ENCODE results near the gene RPS23.
A peak's percentile ranks its signal among the peaks of the same experiment; 100 is the strongest.
"Not testable (repeated sequence)": the region's sequence is repeated elsewhere in the genome, so short reads cannot be mapped to it uniquely, and the experiment has no call there.

The RPS23 gene

DNA sequence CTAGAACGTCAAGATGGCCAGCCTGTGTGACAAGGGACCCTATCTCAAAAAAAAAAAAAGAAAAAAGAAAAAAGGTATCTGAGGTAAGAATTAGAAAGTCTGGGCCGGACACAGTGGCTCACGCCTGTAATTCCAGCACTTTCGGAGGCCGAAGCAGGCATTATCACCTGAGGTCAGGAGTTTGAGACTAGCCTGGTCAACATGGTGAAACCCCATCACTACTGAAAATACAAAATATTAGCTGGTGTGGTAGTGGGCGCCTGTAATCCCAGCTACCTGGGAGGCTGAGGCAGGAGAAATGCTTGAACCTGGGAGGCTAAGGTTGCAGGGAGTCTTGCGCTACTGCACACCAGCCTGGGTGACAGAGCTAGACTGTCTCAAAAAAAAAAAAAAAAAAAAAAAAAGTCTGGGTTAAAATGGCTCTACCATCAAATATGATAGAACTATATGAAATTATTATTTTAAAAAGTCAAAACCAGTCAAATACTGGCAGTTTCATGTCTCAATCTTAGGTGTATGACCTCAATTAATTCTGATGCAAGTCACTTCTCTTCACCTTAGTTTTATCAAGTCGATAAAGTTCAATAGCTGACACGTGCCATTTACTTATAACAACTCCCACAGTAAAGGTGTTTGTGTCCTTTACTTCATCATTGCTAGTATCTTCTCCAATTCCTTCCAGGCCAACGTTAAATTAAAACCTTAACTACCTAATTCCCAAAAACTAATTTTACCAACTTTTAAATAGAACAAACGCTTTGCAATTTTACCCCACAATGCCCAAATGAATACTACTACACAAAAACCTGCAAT is 1.1 kb downstream of the RPS23 start:
- ChIA-PET CTCF (interaction anchor here (2.3 kb wide), 1 partner anchor 18 kb away, joined by 6 read pairs; no protein-coding TSS in a partner anchor), POLR2A (no interaction called here)
- no peak for DNase-seq
- peak overlapping the region in 6 of 7 experiments; percentile 82 to 99 (median 90) for H3K4me3 ChIP-seq (ENCODE audit: control insufficient read depth in 1 of 7, extremely low read depth in 1 of 7, insufficient read depth in 4 of 7, low read depth in 2 of 7, low read length in 6 of 7)
- WGBS (ENCODE audit: insufficient coverage), result 43% methylated on average over 4 of the region's 11 CpGs
- H3K27me3 ChIP-seq (replicated peaks in 2 of 5; ENCODE audit: control insufficient read depth in 4 of 5, insufficient read depth in 5 of 5, low read length in 4 of 5), result no peaks in the 10 kb centered on the region
- peaks cover 16 to 36% (median 27%) of the 10 kb centered on the region in 4 experiments for H3K36me3 ChIP-seq (ENCODE audit: control insufficient read depth in 4 of 4, insufficient read depth in 4 of 4, low read length in 3 of 4)
- H3K27ac ChIP-seq (ENCODE audit: insufficient read depth in 1 of 2, low read depth in 1 of 2, low read length in 2 of 2, poor library complexity in 1 of 2, severe bottlenecking in 2 of 2), result peak overlapping the region; percentile 78 to 94
- H3K4me1 ChIP-seq (ENCODE audit: control extremely low read depth in 1 of 4, control insufficient read depth in 4 of 4, insufficient read depth in 4 of 4, low read length in 3 of 4), result peaks cover 8 to 27% (median 16%) of the 10 kb centered on the region in 4 experiments
- H3K9me3 ChIP-seq (ENCODE audit: control extremely low read depth in 1 of 5, control insufficient read depth in 4 of 5, insufficient read depth in 2 of 5, low read depth in 1 of 5, low read length in 4 of 5), result no peaks in the 10 kb centered on the region

- ChIA-PET CTCF (interaction anchor here (1.7 kb wide), 1 partner anchor 17 kb away, joined by 6 read pairs; no protein-coding TSS in a partner anchor), POLR2A (no interaction called here)
- Histone ChIP-seq H3K36me3 (ENCODE audit: control insufficient read depth in 4 of 4, insufficient read depth in 4 of 4, low read length in 3 of 4) (peaks cover 16 to 36% (median 27%) of the 10 kb centered on the region in 4 experiments), H3K27me3 (replicated peaks in 2 of 5; ENCODE audit: control insufficient read depth in 4 of 5, insufficient read depth in 5 of 5, low read length in 4 of 5) (no peaks in the 10 kb centered on the region), H3K4me3 (ENCODE audit: control insufficient read depth in 1 of 7, extremely low read depth in 1 of 7, insufficient read depth in 4 of 7, low read depth in 2 of 7, low read length in 6 of 7) (no peak overlapping the region), H3K4me1 (ENCODE audit: control extremely low read depth in 1 of 4, control insufficient read depth in 4 of 4, insufficient read depth in 4 of 4, low read length in 3 of 4) (peaks cover 8 to 27% (median 16%) of the 10 kb centered on the region in 4 experiments), H3K27ac (ENCODE audit: insufficient read depth in 1 of 2, low read depth in 1 of 2, low read length in 2 of 2, poor library complexity in 1 of 2, severe bottlenecking in 2 of 2) (no peak overlapping the region), H3K9me3 (ENCODE audit: control extremely low read depth in 1 of 5, control insufficient read depth in 4 of 5, insufficient read depth in 2 of 5, low read depth in 1 of 5, low read length in 4 of 5) (no peaks in the 10 kb centered on the region)
- WGBS (ENCODE audit: insufficient coverage), result no CpG with 5 or more reads among the region's 1 CpG
- no peak for DNase-seq
These were observed 2.9 kb downstream of the RPS23 start for GRCh38 chr5:82275216-82275664.

DNA sequence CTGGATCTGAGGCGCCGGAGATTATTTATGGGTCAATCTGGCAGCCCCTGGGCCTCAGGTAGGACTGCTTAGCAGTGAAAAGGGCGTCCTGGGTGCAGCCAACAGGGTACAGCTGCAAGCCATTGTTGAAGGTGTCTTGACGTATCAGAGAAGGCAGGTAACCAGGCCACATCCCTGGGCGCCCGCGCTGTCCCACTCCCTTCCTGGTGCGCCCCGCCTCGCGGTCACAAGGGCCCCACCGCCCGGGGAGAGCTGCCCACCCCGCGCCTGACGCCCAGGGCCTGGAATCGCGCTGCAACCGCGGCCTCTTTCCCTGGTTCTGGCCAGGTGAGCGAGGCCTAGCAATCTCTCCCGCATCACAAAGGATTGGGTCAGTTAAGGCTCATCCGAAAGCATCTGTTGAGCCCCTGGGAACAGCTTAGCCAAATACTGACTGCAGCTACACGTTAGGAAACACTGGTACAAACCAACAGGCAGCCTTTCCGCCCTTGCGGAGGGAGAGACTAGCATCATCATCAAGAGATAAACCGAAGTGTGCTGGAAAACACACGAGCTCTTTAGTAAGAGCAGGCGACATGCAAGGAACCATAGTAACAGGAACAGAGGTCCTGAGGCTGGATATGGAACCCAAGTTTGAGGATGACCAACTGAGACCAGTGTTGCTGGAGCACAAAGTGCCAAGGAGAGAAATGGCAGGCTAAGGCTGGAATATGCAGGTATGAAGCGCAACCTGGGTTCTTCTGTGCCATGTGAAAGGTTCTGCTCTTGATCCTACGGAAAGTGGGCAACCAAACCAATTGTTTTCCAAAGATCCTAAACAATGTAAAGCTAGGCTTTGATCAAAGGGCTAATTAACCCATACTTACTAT is 3.6 kb downstream of the RPS23 start:
- DNase-seq, result no peak
- CTCF ChIA-PET, result interaction anchor here (1.2 to 1.7 kb wide), 3 partner anchors 9 to 16 kb away, joined by 4 to 6 read pairs (median 6); no protein-coding TSS in a partner anchor
- Histone ChIP-seq H3K4me3 (ENCODE audit: control insufficient read depth in 1 of 7, extremely low read depth in 1 of 7, insufficient read depth in 4 of 7, low read depth in 2 of 7, low read length in 6 of 7) (no peak overlapping the region), H3K27me3 (replicated peaks in 2 of 5; ENCODE audit: control insufficient read depth in 4 of 5, insufficient read depth in 5 of 5, low read length in 4 of 5) (no peaks in the 10 kb centered on the region), H3K36me3 (ENCODE audit: control insufficient read depth in 4 of 4, insufficient read depth in 4 of 4, low read length in 3 of 4) (peaks cover 16 to 36% (median 28%) of the 10 kb centered on the region in 4 experiments), H3K9me3 (ENCODE audit: control extremely low read depth in 1 of 5, control insufficient read depth in 4 of 5, insufficient read depth in 2 of 5, low read depth in 1 of 5, low read length in 4 of 5) (no peaks in the 10 kb centered on the region), H3K4me1 (ENCODE audit: control extremely low read depth in 1 of 4, control insufficient read depth in 4 of 4, insufficient read depth in 4 of 4, low read length in 3 of 4) (peaks cover 8 to 27% (median 16%) of the 10 kb centered on the region in 4 experiments), H3K27ac (ENCODE audit: insufficient read depth in 1 of 2, low read depth in 1 of 2, low read length in 2 of 2, poor library complexity in 1 of 2, severe bottlenecking in 2 of 2) (no peak overlapping the region)
- WGBS (ENCODE audit: insufficient coverage), result 97% methylated on average over 29 of the region's 31 CpGs
- POLR2A ChIA-PET, result no interaction called here

- H3K27ac ChIP-seq (ENCODE audit: insufficient read depth in 1 of 2, low read depth in 1 of 2, low read length in 2 of 2, poor library complexity in 1 of 2, severe bottlenecking in 2 of 2); H3K4me3 ChIP-seq (ENCODE audit: control insufficient read depth in 1 of 7, extremely low read depth in 1 of 7, insufficient read depth in 4 of 7, low read depth in 2 of 7, low read length in 6 of 7); POLR2A ChIA-PET; H3K9me3 ChIP-seq (ENCODE audit: control extremely low read depth in 1 of 5, control insufficient read depth in 4 of 5, insufficient read depth in 2 of 5, low read depth in 1 of 5, low read length in 4 of 5); H3K27me3 ChIP-seq (replicated peaks in 2 of 5; ENCODE audit: control insufficient read depth in 4 of 5, insufficient read depth in 5 of 5, low read length in 4 of 5); DNase-seq: not testable (repeated sequence)
- peaks cover 8 to 18% (median 13%) of the 10 kb centered on the region in 4 experiments for H3K4me1 ChIP-seq (ENCODE audit: control extremely low read depth in 1 of 4, control insufficient read depth in 4 of 4, insufficient read depth in 4 of 4, low read length in 3 of 4)
- 100% methylated on average over 3 of the region's 4 CpGs for WGBS (ENCODE audit: insufficient coverage)
- CTCF ChIA-PET, result interaction anchor here (1.2 to 1.7 kb wide), 3 partner anchors 8 to 15 kb away, joined by 4 to 6 read pairs (median 6); no protein-coding TSS in a partner anchor
- H3K36me3 ChIP-seq (ENCODE audit: control insufficient read depth in 4 of 4, insufficient read depth in 4 of 4, low read length in 3 of 4), result peaks cover 16 to 36% (median 31%) of the 10 kb centered on the region in 4 experiments
These were observed 4.7 kb downstream of the RPS23 start for GRCh38 chr5:82273426-82273825.

DNA sequence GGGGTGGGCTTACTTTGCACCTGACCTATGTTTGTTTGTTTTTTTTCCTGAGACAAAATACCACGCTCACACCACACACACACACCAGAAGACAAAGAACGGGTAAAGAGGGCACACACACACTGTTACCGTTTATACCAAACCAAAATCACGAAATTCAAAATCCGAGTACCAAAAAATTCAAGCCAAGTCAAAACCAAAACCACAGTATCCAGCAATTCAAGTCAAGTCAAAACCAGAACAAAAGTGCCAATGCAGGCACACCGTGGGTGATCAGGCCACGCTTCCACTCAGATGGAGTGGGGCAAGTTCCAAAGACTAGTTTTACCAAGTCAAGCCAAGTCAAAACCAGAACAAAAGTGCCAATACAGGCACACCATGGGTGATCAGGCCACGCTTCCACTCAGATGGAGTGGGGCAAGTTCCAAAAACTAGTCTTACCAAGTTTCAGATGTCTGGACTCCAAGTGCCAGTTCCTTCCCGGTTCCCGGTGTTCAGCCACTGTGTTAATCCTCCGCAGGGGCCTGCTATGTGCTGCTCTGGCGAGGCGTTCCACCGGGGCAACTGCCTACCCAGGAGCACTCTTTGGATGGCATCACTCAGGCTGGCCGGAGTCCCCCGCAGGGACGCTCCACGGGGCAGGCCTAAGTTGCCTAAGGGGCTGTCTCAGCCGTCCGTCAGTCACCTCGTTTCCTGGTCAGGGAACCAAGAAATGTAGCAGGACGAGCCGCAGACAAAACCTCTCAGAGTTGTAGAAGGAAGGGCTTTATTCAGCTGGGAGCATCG is 5.4 kb downstream of the RPS23 start:
- POLR2A ChIA-PET; H3K27ac ChIP-seq (ENCODE audit: insufficient read depth in 1 of 2, low read depth in 1 of 2, low read length in 2 of 2, poor library complexity in 1 of 2, severe bottlenecking in 2 of 2); H3K27me3 ChIP-seq (replicated peaks in 2 of 5; ENCODE audit: control insufficient read depth in 4 of 5, insufficient read depth in 5 of 5, low read length in 4 of 5); DNase-seq; H3K4me3 ChIP-seq (ENCODE audit: control insufficient read depth in 1 of 7, extremely low read depth in 1 of 7, insufficient read depth in 4 of 7, low read depth in 2 of 7, low read length in 6 of 7); H3K9me3 ChIP-seq (ENCODE audit: control extremely low read depth in 1 of 5, control insufficient read depth in 4 of 5, insufficient read depth in 2 of 5, low read depth in 1 of 5, low read length in 4 of 5): not testable (repeated sequence)
- CTCF ChIA-PET, result interaction anchor here (1.7 kb wide), 1 partner anchor 13 kb away, joined by 6 read pairs; no protein-coding TSS in a partner anchor
- WGBS (ENCODE audit: insufficient coverage), result 94% methylated on average over 19 of the region's 24 CpGs
- Histone ChIP-seq H3K4me1 (ENCODE audit: control extremely low read depth in 1 of 4, control insufficient read depth in 4 of 4, insufficient read depth in 4 of 4, low read length in 3 of 4) (peaks cover 8 to 16% (median 12%) of the 10 kb centered on the region in 4 experiments), H3K36me3 (ENCODE audit: control insufficient read depth in 4 of 4, insufficient read depth in 4 of 4, low read length in 3 of 4) (peaks cover 16 to 36% (median 31%) of the 10 kb centered on the region in 4 experiments)

DNA sequence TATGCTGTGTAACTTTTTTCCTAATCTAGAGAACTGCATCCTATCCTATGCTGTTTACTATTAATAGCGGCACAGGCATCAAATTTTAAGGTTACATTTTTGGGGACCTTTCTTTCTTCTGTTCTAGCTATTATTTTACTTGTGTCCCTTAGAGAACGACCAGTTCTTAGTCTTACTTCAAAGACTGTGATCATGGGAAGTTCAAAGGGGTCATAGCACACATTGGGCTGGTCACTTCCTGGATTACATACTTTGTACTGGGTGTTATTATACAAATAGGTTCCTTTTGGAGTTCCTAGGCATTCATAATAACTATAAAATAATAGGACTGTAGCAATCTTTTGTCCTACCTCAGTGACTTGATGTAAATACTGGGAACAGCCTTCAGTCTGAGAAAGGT is 8.8 kb downstream of the RPS23 start:
- H3K36me3 ChIP-seq (ENCODE audit: control insufficient read depth in 4 of 4, insufficient read depth in 4 of 4, low read length in 3 of 4), result peaks cover 4 to 16% (median 7%) of the 10 kb centered on the region in 4 experiments
- 100% methylated on average over 1 of the region's 2 CpGs for WGBS (ENCODE audit: insufficient coverage)
- H3K27ac ChIP-seq (ENCODE audit: insufficient read depth in 1 of 2, low read depth in 1 of 2, low read length in 2 of 2, poor library complexity in 1 of 2, severe bottlenecking in 2 of 2); POLR2A ChIA-PET; H3K27me3 ChIP-seq (replicated peaks in 2 of 5; ENCODE audit: control insufficient read depth in 4 of 5, insufficient read depth in 5 of 5, low read length in 4 of 5); H3K4me1 ChIP-seq (ENCODE audit: control extremely low read depth in 1 of 4, control insufficient read depth in 4 of 4, insufficient read depth in 4 of 4, low read length in 3 of 4); H3K4me3 ChIP-seq (ENCODE audit: control insufficient read depth in 1 of 7, extremely low read depth in 1 of 7, insufficient read depth in 4 of 7, low read depth in 2 of 7, low read length in 6 of 7); DNase-seq: not testable (repeated sequence)
- H3K9me3 ChIP-seq (ENCODE audit: control extremely low read depth in 1 of 5, control insufficient read depth in 4 of 5, insufficient read depth in 2 of 5, low read depth in 1 of 5, low read length in 4 of 5), result peaks cover 2 to 16% (median 7%) of the 10 kb centered on the region in 5 experiments
- CTCF ChIA-PET, result interaction anchor here (0.9 kb wide), 1 partner anchor 10 kb away, joined by 3 read pairs; no protein-coding TSS in a partner anchor
